H1 (cell line): ENCODE results near the gene COL5A3. TPM values are rescaled to one million over a fixed set of nuclear protein-coding genes. Genes with fewer than 3 reads are reported as not detected.

Experiments used
- CTCF ChIA-PET: fragments of 300-600 bp; sonication (Branson Sonifier 250); formaldehyde crosslinking; loops from one replicate; lab custom pipeline; 2021; ENCODE audit not compliant: partially characterized antibody; lab: Charles Lee
- POLR2A ChIA-PET: fragments of 300-600 bp; sonication (Branson Sonifier 250); formaldehyde crosslinking; loops from one replicate; lab custom pipeline; 2021; ENCODE audit warnings: inconsistent platforms; ENCODE audit not compliant: partially characterized antibody; lab: Charles Lee
- DNase-seq, 2 experiments: peaks; one replicate each; pipeline versions ENCODE4 v3.0.0 to v3.0.0-alpha.2; 2010 to 2022; ENCODE audit warnings: low spot score in 2 of 2, low read depth in 1 of 2, mixed read lengths in 1 of 2
- FAIRE-seq: peaks from 2 replicates; lab custom pipeline; 2011; peaks lifted over from hg19 to GRCh38; lab: Jason Lieb, UNC
- H2AFZ ChIP-seq: 2 replicates; pipeline ENCODE4 v1.8.1; 2012; ENCODE audit warnings: low read length, inconsistent platforms
- H2AK5ac ChIP-seq: 2 replicates; pipeline ENCODE4 v1.6.1; 2013; ENCODE audit warnings: low read depth, low read length
- H2BK120ac ChIP-seq: replicated peaks from 2 replicates; pipeline ENCODE3; 2013; ENCODE audit warnings: low read depth, low read length, inconsistent platforms
- H2BK12ac ChIP-seq: 2 replicates; pipeline ENCODE4 v1.6.1; 2013; ENCODE audit warnings: low read depth, low read length
- H2BK15ac ChIP-seq: 2 replicates; pipeline ENCODE4 v1.6.1; 2013; ENCODE audit warnings: low read length
- H2BK20ac ChIP-seq: 2 replicates; pipeline ENCODE4 v1.6.1; 2013; ENCODE audit warnings: low read length
- H2BK5ac ChIP-seq: 2 replicates; pipeline ENCODE4 v1.6.1; 2013; ENCODE audit warnings: low read depth, low read length
- H3K14ac ChIP-seq: 2 replicates; pipeline ENCODE4 v1.6.1; 2013; ENCODE audit warnings: inconsistent platforms; ENCODE audit not compliant: insufficient read length
- H3K18ac ChIP-seq: 2 replicates; pipeline ENCODE4 v1.6.1; 2013; ENCODE audit warnings: low read length; ENCODE audit errors: extremely low read depth
- H3K23ac ChIP-seq: 2 replicates; pipeline ENCODE4 v1.6.1; 2013; ENCODE audit warnings: inconsistent platforms; ENCODE audit not compliant: insufficient read length
- H3K23me2 ChIP-seq: 2 replicates; pipeline ENCODE4 v1.6.1; 2013; ENCODE audit warnings: low read depth, low read length
- H3K27ac ChIP-seq: 2 replicates; pipeline ENCODE4 v1.6.1; 2011; ENCODE audit warnings: low read depth, low read length, inconsistent platforms
- H3K27me3 ChIP-seq, 4 experiments: replicated peaks in 1 of 4; 1 replicate in 1 of 4; 2 replicates in 3 of 4; pipeline versions ENCODE4 v1.6.1 to v1.8.1; 2011 to 2013; ENCODE audit warnings: low read length in 3 of 4, mild to moderate bottlenecking in 3 of 4, inconsistent platforms in 2 of 4, mixed read lengths in 2 of 4, moderate library complexity in 1 of 4; ENCODE audit not compliant: control insufficient read depth in 3 of 4, insufficient read depth in 3 of 4; ENCODE audit errors: extremely low read depth in 1 of 4
- H3K36me3 ChIP-seq, 4 experiments: 2 replicates each; pipeline versions ENCODE4 v1.6.1 to v1.8.1; 2011 to 2013; ENCODE audit warnings: mild to moderate bottlenecking in 4 of 4, low read length in 3 of 4, moderate library complexity in 2 of 4, control low read depth in 1 of 4, inconsistent platforms in 1 of 4; ENCODE audit not compliant: insufficient read depth in 4 of 4, control insufficient read depth in 2 of 4
- H3K4ac ChIP-seq: replicated peaks from 2 replicates; pipeline ENCODE3; 2013; ENCODE audit warnings: low read length, low read depth, mixed read lengths, inconsistent platforms; ENCODE audit not compliant: insufficient read length
- H3K4me1 ChIP-seq, 4 experiments: replicated peaks in 1 of 4; 1 replicate in 1 of 4; 2 replicates in 3 of 4; pipeline versions ENCODE4 v1.6.1 to v1.8.1; 2011 to 2013; ENCODE audit warnings: low read length in 3 of 4, inconsistent platforms in 2 of 4, mixed read lengths in 1 of 4; ENCODE audit not compliant: insufficient read depth in 4 of 4, control insufficient read depth in 3 of 4
- H3K4me2 ChIP-seq, 2 experiments: 2 replicates each; pipeline versions ENCODE4 v1.6.1 to v1.8.1; 2011 to 2013; ENCODE audit warnings: low read depth in 2 of 2, low read length in 2 of 2, control low read depth in 1 of 2, inconsistent platforms in 1 of 2, mild to moderate bottlenecking in 1 of 2; ENCODE audit not compliant: insufficient read depth in 1 of 2
- H3K4me3 ChIP-seq, 4 experiments: fragments of 200-600, 300-600 bp in 1 of 4; sonication (generic), shearing (Covaris generic), sonication (Bioruptor Twin) in 1 of 4; 2 replicates each; pipeline versions ENCODE4 v1.5.1 to v1.8.1; 2011 to 2016; ENCODE audit warnings: low read length in 4 of 4, low read depth in 3 of 4, control low read depth in 2 of 4, inconsistent platforms in 2 of 4, mild to moderate bottlenecking in 2 of 4, mixed read lengths in 1 of 4, moderate library complexity in 1 of 4; ENCODE audit not compliant: insufficient read depth in 2 of 4; ENCODE audit errors: extremely low read depth in 1 of 4
- H3K56ac ChIP-seq: replicated peaks from 2 replicates; pipeline ENCODE3; 2013; ENCODE audit warnings: low read depth, mild to moderate bottlenecking, mixed read lengths, low read length, inconsistent platforms; ENCODE audit not compliant: insufficient read length
- H3K79me1 ChIP-seq: 2 replicates; pipeline ENCODE4 v1.6.1; 2013; ENCODE audit warnings: low read depth, low read length, control low read depth
- H3K79me2 ChIP-seq, 2 experiments: 2 replicates each; pipeline versions ENCODE4 v1.6.1 to v1.8.1; 2012 to 2013; ENCODE audit warnings: low read length in 2 of 2, mild to moderate bottlenecking in 2 of 2, inconsistent platforms in 1 of 2; ENCODE audit not compliant: insufficient read depth in 2 of 2, control insufficient read depth in 1 of 2
- H3K9ac ChIP-seq, 4 experiments: replicated peaks in 1 of 4; 1 replicate in 1 of 4; 2 replicates in 3 of 4; pipeline versions ENCODE4 v1.6.1 to v1.8.1; 2011 to 2013; ENCODE audit warnings: low read depth in 3 of 4, low read length in 3 of 4, control low read depth in 2 of 4, mild to moderate bottlenecking in 2 of 4, moderate library complexity in 2 of 4, inconsistent platforms in 1 of 4; ENCODE audit errors: extremely low read depth in 1 of 4
- H3K9me3 ChIP-seq, 2 experiments: 2 replicates each; pipeline versions ENCODE4 v1.6.1 to v1.8.1; 2012 to 2013; ENCODE audit warnings: mild to moderate bottlenecking in 2 of 2, moderate library complexity in 2 of 2, control low read depth in 1 of 2, inconsistent platforms in 1 of 2, low read depth in 1 of 2, low read length in 1 of 2, mixed read lengths in 1 of 2; ENCODE audit not compliant: insufficient read depth in 2 of 2
- H4K20me1 ChIP-seq, 2 experiments: replicated peaks in 1 of 2; 2 replicates each; pipeline versions ENCODE3 to v1.8.1; 2011 to 2013; ENCODE audit warnings: inconsistent platforms in 2 of 2, low read length in 2 of 2, mild to moderate bottlenecking in 1 of 2; ENCODE audit not compliant: insufficient read depth in 2 of 2, control insufficient read depth in 1 of 2
- H4K5ac ChIP-seq: 2 replicates; pipeline ENCODE4 v1.6.1; 2013; ENCODE audit warnings: low read length, low read depth, mixed read lengths, inconsistent platforms; ENCODE audit not compliant: insufficient read length
- H4K8ac ChIP-seq: 2 replicates; pipeline ENCODE4 v1.8.0; 2013; ENCODE audit warnings: mild to moderate bottlenecking, moderate library complexity, low read length, inconsistent platforms; ENCODE audit not compliant: insufficient read depth; ENCODE audit errors: extremely low read depth
- H4K91ac ChIP-seq: replicated peaks from 2 replicates; pipeline ENCODE3; 2013; ENCODE audit warnings: low read length, mixed read lengths, inconsistent platforms; ENCODE audit not compliant: insufficient read length
- BCL11A ChIP-seq, 2 experiments: IDR thresholded peaks; one replicate each; pipeline ENCODE4 v1.6.1; 2011; ENCODE audit warnings: low read depth in 2 of 2, low read length in 2 of 2, mild to moderate bottlenecking in 2 of 2
- EP300 ChIP-seq, 2 experiments: IDR thresholded peaks; 1 replicate in 1 of 2; 2 replicates in 1 of 2; pipeline ENCODE4 v1.6.1; 2011 to 2012; ENCODE audit warnings: low read depth in 2 of 2, low read length in 2 of 2, mild to moderate bottlenecking in 2 of 2, borderline replicate concordance in 1 of 2, inconsistent platforms in 1 of 2, moderate library complexity in 1 of 2
- TAF1 ChIP-seq: IDR thresholded peaks from 2 replicates; pipeline ENCODE4 v1.6.1; 2011; ENCODE audit warnings: mild to moderate bottlenecking, low read depth, low read length
- USF2 ChIP-seq: IDR thresholded peaks from 2 replicates; pipeline ENCODE4 v1.6.1; 2011; ENCODE audit warnings: low read length, improper control_type of control experiment
- WGBS, 2 experiments: shearing (Covaris generic) in 1 of 2; methylation state at CpG; one replicate each; pipeline versions ENCODE4 v1.1.6 to v1.1.7; 2013 to 2015; ENCODE audit warnings: low lambda C conversion rate in 2 of 2, mixed read lengths in 2 of 2, inconsistent platforms in 1 of 2, low coverage in 1 of 2, missing lambda C conversion rate in 1 of 2; ENCODE audit not compliant: insufficient replicate concordance in 2 of 2, insufficient coverage in 1 of 2, insufficient read length in 1 of 2; ENCODE audit errors: extremely low coverage in 1 of 2, missing lambda C conversion rate in 1 of 2; 5-methylcytosine and 5-hydroxymethylcytosine counted together
- polyA plus RNA-seq, 7 experiments: library from polyadenylated mRNA; depleted of rRNA in 3 of 7; stranded (reverse) in 5 of 7; unstranded in 2 of 7; fragments of >200 nt in 5 of 7; fragments of 200-250 nt in 2 of 7; gene quantifications; 1 replicate in 5 of 7; 2 replicates in 1 of 7; 4 replicates in 1 of 7; pipeline versions ENCODE4 v1.2.1 to v1.2.3, GENCODE V29; 2011 to 2013; ENCODE audit warnings: missing spikeins in 2 of 7, mixed read lengths in 2 of 7
- total RNA-seq: library from RNA; stranded (reverse); fragmentation: NEBNext Ultra II Directional; extraction: Animal tissue kit (Norgen Biotek cat#: 25700); gene quantifications from 2 replicates; pipeline ENCODE4 v1.2.1, GENCODE V29; 2021

COL5A3 gene
- total and polyA plus RNA-seq, 2 of the 8 experiments (the other 6 are each of a cell fraction or from before 2014, with no cell fraction given): 0.67 to 0.74 TPM

DNA sequence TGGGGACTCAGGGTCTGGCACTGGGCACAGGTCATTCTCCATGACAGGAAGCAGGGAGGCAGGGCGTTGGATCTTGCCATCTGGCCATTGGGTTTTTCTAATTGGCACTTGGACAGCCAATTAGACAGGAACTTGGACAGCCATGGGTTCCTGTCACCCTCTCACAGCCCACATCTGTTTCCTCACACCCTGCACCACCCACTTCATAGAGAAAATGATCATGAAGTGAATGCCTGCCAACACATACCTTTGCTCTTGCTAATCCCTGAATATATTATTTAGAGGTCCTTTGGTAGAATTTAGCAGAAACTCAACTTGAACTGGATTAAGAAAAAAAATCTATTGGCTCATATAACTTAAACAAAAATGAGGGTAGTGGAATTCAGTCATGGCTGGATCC lies 69.1 kb downstream of the COL5A3 start:
- peaks cover 9% of the 10 kb centered on the region in 2 experiments; a peak in 3 of 4 replicates for H3K9me3 ChIP-seq
- no peak for FAIRE-seq
- no peak overlapping the region for H3K9ac ChIP-seq
- no peak overlapping the region for H4K5ac ChIP-seq
- no peaks in the 10 kb centered on the region for H3K79me2 ChIP-seq
- peaks cover 9% of the 10 kb centered on the region; the same call in 1 of the 2 replicates for H3K23me2 ChIP-seq
- H3K4ac ChIP-seq: no peak overlapping the region
- H4K91ac ChIP-seq: no peak overlapping the region
- no peak overlapping the region for H3K4me2 ChIP-seq
- ChIA-PET POLR2A (interaction anchor here (2.6 kb wide), 1 partner anchor 18 kb away, joined by 8 read pairs; no protein-coding TSS in a partner anchor), CTCF (interaction anchor here (0.6 to 1.4 kb wide), 2 partner anchors 60 to 155 kb away, joined by 3 to 5 read pairs; no protein-coding TSS in a partner anchor)
- no peak overlapping the region for H3K56ac ChIP-seq
- no peak overlapping the region for H2AFZ ChIP-seq
- H3K23ac ChIP-seq: no peak overlapping the region
- H2BK15ac ChIP-seq: no peak overlapping the region
- no peak overlapping the region for H4K8ac ChIP-seq
- 92% methylated on average over 1 of the region's 1 CpG; no CpG with 5 or more reads in 1 of the 2 experiments for WGBS, 2 experiments
- H3K79me1 ChIP-seq: no peaks in the 10 kb centered on the region
- H3K4me1 ChIP-seq: peaks cover 0 to 10% (median 6%) of the 10 kb centered on the region in 4 experiments; a peak in 6 of 7 replicates
- H3K36me3 ChIP-seq: no peaks in the 10 kb centered on the region
- H2BK12ac ChIP-seq: 0 out of 2 replicates have a peak overlapping the region, but pooled peaks have one; percentile 0
- DNase-seq: no peak
- no peak overlapping the region for H3K27ac ChIP-seq
- H2AK5ac ChIP-seq: no peak overlapping the region
- H2BK120ac ChIP-seq: no peak overlapping the region
- peaks cover 0 to 2% (median 0%) of the 10 kb centered on the region in 4 experiments; a peak in 2 of 7 replicates for H3K27me3 ChIP-seq
- no peak overlapping the region for H3K14ac ChIP-seq
- no peak overlapping the region for H3K18ac ChIP-seq
- TF ChIP-seq TAF1: no peak
- TF ChIP-seq USF2: no peak
- no peak for TF ChIP-seq EP300 (IDR thresholded peaks at IDR 0.05; ENCODE audit: borderline replicate concordance in 1 of 2, low read depth in 2 of 2, low read length in 2 of 2)
- no peak for TF ChIP-seq BCL11A (IDR thresholded peaks at IDR 0.05; ENCODE audit: low read depth in 2 of 2, low read length in 2 of 2)
- no peak overlapping the region for H2BK5ac ChIP-seq
- H3K4me3 ChIP-seq: no peak overlapping the region
- H4K20me1 ChIP-seq: no peaks in the 10 kb centered on the region
- H2BK20ac ChIP-seq: no peak overlapping the region
